Testis (tissue), 2 donors: ENCODE data around the gene LTBP4.
"Not testable (repeated sequence)": the region's sequence is repeated elsewhere in the genome, so short reads cannot be mapped to it uniquely, and the experiment has no call there.

Source experiments
- CTCF ChIP-seq, 3 experiments: fragments of 450-650 bp in 2 of 3; fragments of 200-600 bp in 1 of 3; sonication (generic) in 1 of 3; IDR thresholded peaks; one replicate each; pipeline ENCODE4 v1.5.1; 2016 to 2019; ENCODE audit warnings: antibody characterized with exemption in 3 of 3, mild to moderate bottlenecking in 2 of 3, moderate library complexity in 1 of 3
- POLR2A ChIP-seq: fragments of 450-650 bp; IDR thresholded peaks from one replicate; pipeline ENCODE4 v1.6.1; 2017; ENCODE audit warnings: antibody characterized with exemption, mild to moderate bottlenecking, moderate library complexity

GRCh38 chr19:40652303-40652702 is 51.1 kb downstream of the LTBP4 start:
- TF ChIP-seq CTCF (IDR thresholded peaks at IDR 0.05); POLR2A: not testable (repeated sequence)
